Measurements from ENCODE around the gene ZNF644.
"Not testable (repeated sequence)": the region's sequence is repeated elsewhere in the genome, so short reads cannot be mapped to it uniquely, and the experiment has no call there.

Gene ZNF644

DNA sequence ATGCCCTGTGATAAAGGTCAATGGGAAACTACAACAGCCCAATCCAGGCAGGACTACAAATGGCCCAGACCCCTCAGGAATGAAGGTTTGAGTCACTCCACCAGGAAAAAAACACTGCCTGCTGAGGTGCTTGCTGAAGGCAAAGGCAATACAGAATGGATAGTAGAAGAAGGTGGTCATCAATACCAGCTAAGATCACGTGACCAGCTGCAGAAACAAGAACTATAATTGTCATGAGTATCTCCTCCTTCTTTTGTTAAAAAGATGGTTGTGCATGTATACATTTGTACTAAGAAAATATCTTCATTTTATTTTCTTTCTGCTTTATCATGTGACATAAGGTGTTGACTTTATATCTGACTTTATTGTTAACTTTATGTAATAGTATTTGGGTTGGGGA lies 23.4 kb upstream of the ZNF644 start:
- Histone ChIP-seq H3K9me2 (ENCODE audit: low read depth, low read length) (no peaks in the 10 kb centered on the region), H3K4me2 (ENCODE audit: low read length) (no peak overlapping the region), H4K20me1 (ENCODE audit: insufficient read depth, low read length) (no peaks in the 10 kb centered on the region), H3K27ac (ENCODE audit: low read depth, low read length, poor library complexity, severe bottlenecking) (no peak overlapping the region), H3K9me3 (ENCODE audit: low read length) (no peaks in the 10 kb centered on the region), H3K4me3 (ENCODE audit: low read depth, low read length, poor library complexity, severe bottlenecking) (no peak overlapping the region), H3K27me3 (ENCODE audit: insufficient read depth, low read length) (no peaks in the 10 kb centered on the region), H3K36me3 (ENCODE audit: insufficient read depth, low read length) (no peaks in the 10 kb centered on the region), H3K79me2 (ENCODE audit: insufficient read depth, low read length) (no peaks in the 10 kb centered on the region), H2AFZ (ENCODE audit: low read length) (no peak overlapping the region), H3F3A (ENCODE audit: insufficient read depth, low read length) (no peaks in the 10 kb centered on the region), H3K4me1 (ENCODE audit: insufficient read depth, low read length, severe bottlenecking) (no peaks in the 10 kb centered on the region), H3K9ac (ENCODE audit: low read length) (no peak overlapping the region)
- TF ChIP-seq EZH2 (IDR thresholded peaks at IDR 0.05; ENCODE audit: borderline replicate concordance, low read length), result no peak
- TF ChIP-seq, protein P1, sequence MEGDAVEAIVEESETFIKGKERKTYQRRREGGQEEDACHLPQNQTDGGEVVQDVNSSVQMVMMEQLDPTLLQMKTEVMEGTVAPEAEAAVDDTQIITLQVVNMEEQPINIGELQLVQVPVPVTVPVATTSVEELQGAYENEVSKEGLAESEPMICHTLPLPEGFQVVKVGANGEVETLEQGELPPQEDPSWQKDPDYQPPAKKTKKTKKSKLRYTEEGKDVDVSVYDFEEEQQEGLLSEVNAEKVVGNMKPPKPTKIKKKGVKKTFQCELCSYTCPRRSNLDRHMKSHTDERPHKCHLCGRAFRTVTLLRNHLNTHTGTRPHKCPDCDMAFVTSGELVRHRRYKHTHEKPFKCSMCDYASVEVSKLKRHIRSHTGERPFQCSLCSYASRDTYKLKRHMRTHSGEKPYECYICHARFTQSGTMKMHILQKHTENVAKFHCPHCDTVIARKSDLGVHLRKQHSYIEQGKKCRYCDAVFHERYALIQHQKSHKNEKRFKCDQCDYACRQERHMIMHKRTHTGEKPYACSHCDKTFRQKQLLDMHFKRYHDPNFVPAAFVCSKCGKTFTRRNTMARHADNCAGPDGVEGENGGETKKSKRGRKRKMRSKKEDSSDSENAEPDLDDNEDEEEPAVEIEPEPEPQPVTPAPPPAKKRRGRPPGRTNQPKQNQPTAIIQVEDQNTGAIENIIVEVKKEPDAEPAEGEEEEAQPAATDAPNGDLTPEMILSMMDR (IDR thresholded peaks at IDR 0.05; ENCODE audit: low read length), result no peak

DNA sequence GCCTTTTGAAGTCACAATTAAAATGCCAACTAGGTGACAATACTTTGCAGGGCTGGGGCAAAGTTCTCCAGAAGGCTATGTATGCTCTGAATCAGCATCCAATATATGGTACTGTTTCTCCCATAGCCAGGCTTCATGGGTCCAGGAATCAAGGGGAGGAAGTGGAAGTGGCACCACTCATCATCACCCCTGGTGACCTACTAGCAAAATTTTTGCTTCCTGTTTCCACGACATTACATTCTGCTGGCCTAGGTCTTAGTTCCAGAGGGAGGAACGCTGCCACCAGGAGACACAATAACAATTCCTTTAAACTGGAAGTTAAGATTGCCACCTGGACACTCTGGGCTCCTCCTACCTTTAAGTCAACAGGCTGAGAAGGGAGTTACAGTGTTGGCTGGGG lies 22.9 kb upstream of the ZNF644 start:
- not testable (repeated sequence) for H3K27me3 ChIP-seq (ENCODE audit: insufficient read depth, low read length); H3K9ac ChIP-seq (ENCODE audit: low read length); H3F3A ChIP-seq (ENCODE audit: insufficient read depth, low read length); H2AFZ ChIP-seq (ENCODE audit: low read length); H3K4me3 ChIP-seq (ENCODE audit: low read depth, low read length, poor library complexity, severe bottlenecking); H3K9me2 ChIP-seq (ENCODE audit: low read depth, low read length); H4K20me1 ChIP-seq (ENCODE audit: insufficient read depth, low read length); H3K79me2 ChIP-seq (ENCODE audit: insufficient read depth, low read length); H3K27ac ChIP-seq (ENCODE audit: low read depth, low read length, poor library complexity, severe bottlenecking); H3K9me3 ChIP-seq (ENCODE audit: low read length); H3K4me2 ChIP-seq (ENCODE audit: low read length); H3K4me1 ChIP-seq (ENCODE audit: insufficient read depth, low read length, severe bottlenecking); H3K36me3 ChIP-seq (ENCODE audit: insufficient read depth, low read length)

DNA sequence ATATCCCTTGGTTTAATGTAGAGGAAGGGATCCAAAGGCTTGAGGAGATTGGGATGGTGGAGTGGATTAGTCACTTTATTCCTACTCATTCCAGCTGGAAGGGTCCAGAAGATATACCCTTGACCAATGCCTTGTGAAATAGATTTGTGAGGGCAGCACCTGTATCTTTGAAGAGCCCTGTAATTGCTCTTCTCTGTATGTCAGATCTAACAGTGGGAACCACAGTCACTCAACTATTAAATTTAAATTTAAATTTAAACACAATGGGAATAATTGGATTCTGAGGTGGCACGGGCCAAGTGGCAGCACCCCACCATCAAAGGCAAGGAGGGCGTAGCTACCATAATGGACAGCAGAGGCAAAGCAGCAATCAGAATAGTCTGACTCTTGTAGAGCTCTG lies 20.5 kb upstream of the ZNF644 start:
- not testable (repeated sequence) for H3K79me2 ChIP-seq (ENCODE audit: insufficient read depth, low read length); H3F3A ChIP-seq (ENCODE audit: insufficient read depth, low read length); H3K4me1 ChIP-seq (ENCODE audit: insufficient read depth, low read length, severe bottlenecking); H3K27me3 ChIP-seq (ENCODE audit: insufficient read depth, low read length); H3K9me2 ChIP-seq (ENCODE audit: low read depth, low read length); H3K36me3 ChIP-seq (ENCODE audit: insufficient read depth, low read length); H2AFZ ChIP-seq (ENCODE audit: low read length); H3K27ac ChIP-seq (ENCODE audit: low read depth, low read length, poor library complexity, severe bottlenecking); H3K9ac ChIP-seq (ENCODE audit: low read length); H4K20me1 ChIP-seq (ENCODE audit: insufficient read depth, low read length); H3K9me3 ChIP-seq (ENCODE audit: low read length); H3K4me3 ChIP-seq (ENCODE audit: low read depth, low read length, poor library complexity, severe bottlenecking); H3K4me2 ChIP-seq (ENCODE audit: low read length)

DNA sequence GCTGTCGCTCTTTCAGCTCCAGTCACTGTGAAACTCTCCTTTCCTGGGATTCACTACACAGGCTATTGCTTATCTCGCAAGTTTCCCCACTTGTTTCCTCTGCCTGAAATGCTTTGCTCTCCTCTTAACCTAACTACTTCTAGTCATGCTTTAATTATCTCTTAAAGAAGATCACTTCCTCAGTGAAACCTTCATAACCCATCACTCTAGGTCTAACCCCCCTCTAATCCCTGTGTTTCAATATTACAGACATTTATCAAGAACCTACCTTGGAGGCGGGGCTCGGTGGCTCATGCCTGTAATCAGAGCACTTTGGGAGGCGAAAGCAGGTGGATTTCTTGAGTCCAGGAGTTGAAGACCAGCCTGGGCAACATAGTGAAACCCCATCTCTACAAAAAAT lies 16.7 kb upstream of the ZNF644 start:
- Histone ChIP-seq H3K27ac (ENCODE audit: low read depth, low read length, poor library complexity, severe bottlenecking) (no peak overlapping the region), H3K9me3 (ENCODE audit: low read length) (no peaks in the 10 kb centered on the region), H4K20me1 (ENCODE audit: insufficient read depth, low read length) (no peaks in the 10 kb centered on the region), H3K4me2 (ENCODE audit: low read length) (no peak overlapping the region), H3K4me1 (ENCODE audit: insufficient read depth, low read length, severe bottlenecking) (no peaks in the 10 kb centered on the region), H2AFZ (ENCODE audit: low read length) (no peak overlapping the region), H3K79me2 (ENCODE audit: insufficient read depth, low read length) (no peaks in the 10 kb centered on the region), H3K4me3 (ENCODE audit: low read depth, low read length, poor library complexity, severe bottlenecking) (no peak overlapping the region), H3F3A (ENCODE audit: insufficient read depth, low read length) (no peaks in the 10 kb centered on the region), H3K9ac (ENCODE audit: low read length) (no peak overlapping the region), H3K36me3 (ENCODE audit: insufficient read depth, low read length) (no peaks in the 10 kb centered on the region), H3K9me2 (ENCODE audit: low read depth, low read length) (no peaks in the 10 kb centered on the region), H3K27me3 (ENCODE audit: insufficient read depth, low read length) (no peaks in the 10 kb centered on the region)
- no peak for TF ChIP-seq EZH2 (IDR thresholded peaks at IDR 0.05; ENCODE audit: borderline replicate concordance, low read length)
- TF ChIP-seq, protein P1 (IDR thresholded peaks at IDR 0.05; ENCODE audit: low read length), result no peak
